GM18499 (cell line): ENCODE measurements around the gene ZNF213.
"Not testable (repeated sequence)": the region's sequence is repeated elsewhere in the genome, so short reads cannot be mapped to it uniquely, and the experiment has no call there.

Experiments used
- ATAC-seq: cut with Tn5 transposase; IDR thresholded peaks from one replicate; pipeline ENCODE4 v1.9.1; 2021; ENCODE audit warnings: moderate number of reproducible peaks; ENCODE audit not compliant: insufficient read depth, unreplicated experiment

ZNF213 gene

DNA sequence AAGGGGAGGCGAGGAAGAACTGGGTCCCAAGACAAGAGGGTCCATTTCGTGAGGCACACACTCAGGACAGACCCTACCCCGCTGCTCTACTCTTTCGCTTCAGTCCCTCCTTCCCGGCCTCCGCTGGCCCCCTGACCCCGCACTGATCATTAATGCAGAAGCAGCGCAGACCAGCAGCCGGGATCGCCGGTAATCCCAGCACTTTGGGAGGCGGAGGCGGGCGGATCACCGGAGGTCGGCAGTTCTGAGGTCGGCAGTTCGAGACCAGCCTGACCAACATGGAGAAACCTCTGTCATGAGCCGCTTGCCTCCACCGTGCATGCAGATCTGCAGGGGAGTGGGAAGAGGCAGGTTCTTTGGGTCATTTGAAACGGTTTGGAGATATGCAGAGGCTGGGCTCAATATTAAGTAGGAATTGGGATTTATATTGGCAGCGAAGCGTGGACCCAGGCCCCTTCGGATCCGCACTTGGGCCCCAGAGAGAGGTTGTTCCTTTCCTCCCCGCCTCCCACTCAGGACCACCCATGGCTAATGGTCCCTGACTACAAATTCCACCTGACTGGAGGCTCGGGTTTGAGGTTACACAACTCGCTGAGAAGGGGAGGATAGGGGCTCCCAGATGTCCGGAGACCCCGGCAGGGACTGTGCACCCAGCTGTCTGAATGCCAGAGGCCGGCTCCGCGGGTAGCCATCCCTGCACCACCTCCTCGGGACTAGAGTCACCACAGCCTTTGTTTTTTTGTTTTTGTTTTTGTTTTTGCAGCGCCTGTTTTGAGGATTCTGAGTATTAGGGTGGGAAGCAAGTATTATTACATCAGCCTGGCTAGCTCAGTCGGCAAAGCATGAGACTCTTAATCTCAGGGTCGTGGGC lies 29.5 kb downstream of the ZNF213 start:
- no peak for ATAC-seq

- no peak for ATAC-seq
Measured at GRCh38 chr16:3165111-3165822, 30.4 kb downstream of the ZNF213 start.

GRCh38 chr16:3166505-3166886 lies 31.7 kb downstream of the ZNF213 start:
- ATAC-seq, result no peak

- ATAC-seq, result not testable (repeated sequence)
Measured at GRCh38 chr16:3168729-3169128, 33.9 kb downstream of the ZNF213 start.

- ATAC-seq, result no peak
Measured at GRCh38 chr16:3170440-3171180, 35.8 kb downstream of the ZNF213 start.

- ATAC-seq, result no peak
Measured at GRCh38 chr16:3171181-3171854, 36.5 kb downstream of the ZNF213 start.

GRCh38 chr16:3171855-3172593 lies 37.2 kb downstream of the ZNF213 start:
- no peak for ATAC-seq

- no peak for ATAC-seq
Measured at GRCh38 chr16:3173892-3174617, 39.2 kb downstream of the ZNF213 start.

DNA sequence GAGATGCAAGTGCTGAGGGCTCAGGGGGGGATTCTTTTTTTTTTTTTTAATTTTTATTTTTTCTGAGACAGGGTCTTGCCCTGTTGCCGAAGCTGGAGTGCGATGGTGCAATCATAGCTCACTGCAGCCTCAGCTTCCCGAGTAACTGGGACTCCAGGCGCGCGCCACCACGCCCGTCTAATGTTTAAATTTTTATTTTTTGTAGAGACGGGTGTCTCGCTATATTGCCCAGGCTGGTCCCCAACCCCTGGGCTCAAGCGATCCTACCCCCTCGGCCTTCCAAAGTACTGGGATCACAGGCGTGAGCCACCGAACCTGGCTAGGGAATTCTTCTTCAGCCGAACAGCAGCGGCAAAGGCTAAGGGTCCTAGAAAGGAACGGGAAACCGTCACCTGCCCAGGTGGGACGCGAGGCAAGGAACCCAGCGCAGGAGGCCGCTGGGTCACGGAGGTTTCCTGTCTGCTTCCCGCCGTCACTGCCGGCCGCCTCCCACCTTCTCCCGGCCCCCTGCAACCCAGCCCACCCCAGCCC lies 39.9 kb downstream of the ZNF213 start:
- no peak for ATAC-seq

DNA sequence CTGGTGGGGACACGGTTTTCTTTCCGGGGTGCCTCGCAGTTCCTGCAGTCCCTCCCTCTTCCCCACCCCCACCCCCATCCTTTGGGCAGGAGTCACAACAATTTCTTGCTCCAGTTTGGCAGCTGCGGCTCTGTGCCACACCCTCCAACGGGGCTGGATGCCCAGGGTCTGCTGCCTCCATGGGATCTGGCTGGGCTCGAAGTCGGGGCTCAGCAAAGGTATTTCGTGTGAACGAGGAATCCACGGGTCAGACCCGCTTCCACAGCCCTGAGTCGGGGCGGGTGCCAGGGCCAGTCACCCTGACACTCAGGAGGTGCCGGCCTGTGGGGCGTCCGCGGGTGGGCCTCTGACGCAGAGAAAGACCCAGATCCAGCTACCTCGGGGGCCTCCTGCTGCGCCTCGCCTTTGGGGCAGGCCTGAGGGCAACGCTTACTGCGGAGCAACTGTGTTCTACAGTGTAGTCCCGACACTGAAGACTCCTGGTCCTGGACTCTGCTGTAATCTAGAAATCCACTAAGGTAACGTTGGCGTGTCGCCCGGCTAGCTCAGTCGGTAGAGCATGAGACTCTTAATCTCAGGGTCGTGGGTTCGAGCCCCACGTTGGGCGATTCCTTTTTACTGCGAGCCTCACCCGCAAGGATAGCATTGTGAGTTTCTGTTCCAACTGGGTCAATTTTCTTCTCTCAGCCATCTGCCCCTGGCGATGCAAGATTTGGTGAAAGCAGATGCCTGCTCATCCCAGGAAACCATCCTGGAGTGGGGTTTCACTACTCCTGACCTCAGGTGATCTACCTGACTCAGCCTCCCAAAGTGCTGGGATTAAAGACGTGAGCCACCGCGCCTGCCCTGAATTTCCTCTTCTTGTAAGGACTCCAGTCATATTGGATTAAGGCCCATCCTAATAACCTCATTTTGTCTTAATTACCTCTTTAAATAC lies 40.6 kb downstream of the ZNF213 start:
- no peak for ATAC-seq

DNA sequence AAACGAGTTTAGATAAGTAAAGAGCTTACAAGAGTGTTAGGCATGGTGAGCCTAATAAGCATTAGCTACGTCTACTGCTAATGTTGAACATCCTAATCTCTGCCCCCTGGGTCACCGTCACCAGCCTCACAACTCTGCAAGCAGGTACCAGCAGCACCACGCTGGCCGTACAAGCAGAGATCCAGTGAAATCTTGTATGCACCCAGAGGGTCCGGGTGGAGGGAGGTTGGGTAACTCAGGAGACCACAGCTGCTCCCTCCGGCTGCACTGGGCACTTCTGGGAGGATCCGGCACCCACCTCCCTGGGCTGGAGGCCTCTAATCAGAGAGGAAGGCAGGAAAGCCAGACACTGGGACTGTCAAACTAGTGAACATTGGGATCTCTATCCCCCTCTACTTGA lies 44.8 kb downstream of the ZNF213 start:
- no peak for ATAC-seq

DNA sequence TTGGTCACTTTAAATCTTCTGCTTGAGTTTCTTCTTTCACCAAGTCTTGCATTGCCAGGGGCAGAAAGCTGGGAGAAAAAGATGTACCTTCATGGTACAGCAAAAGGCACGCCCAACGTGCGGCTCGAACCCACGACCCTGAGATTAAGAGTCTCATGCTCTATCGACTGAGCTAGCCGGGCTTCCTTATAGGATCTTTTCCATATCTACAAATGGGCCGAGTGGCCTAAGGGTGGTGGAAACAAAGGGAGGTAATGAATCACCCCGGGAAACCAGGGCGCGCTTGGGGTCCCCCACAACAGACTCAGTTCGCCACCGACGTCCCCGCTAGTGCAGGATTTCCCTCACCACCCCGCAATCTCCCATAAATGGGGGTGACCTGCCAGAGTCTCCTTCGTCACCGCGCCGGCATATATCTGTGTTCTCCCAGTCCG lies 45.6 kb downstream of the ZNF213 start:
- ATAC-seq, result no peak

GRCh38 chr16:3182293-3182607 lies 47.4 kb downstream of the ZNF213 start:
- ATAC-seq, result not testable (repeated sequence)

DNA sequence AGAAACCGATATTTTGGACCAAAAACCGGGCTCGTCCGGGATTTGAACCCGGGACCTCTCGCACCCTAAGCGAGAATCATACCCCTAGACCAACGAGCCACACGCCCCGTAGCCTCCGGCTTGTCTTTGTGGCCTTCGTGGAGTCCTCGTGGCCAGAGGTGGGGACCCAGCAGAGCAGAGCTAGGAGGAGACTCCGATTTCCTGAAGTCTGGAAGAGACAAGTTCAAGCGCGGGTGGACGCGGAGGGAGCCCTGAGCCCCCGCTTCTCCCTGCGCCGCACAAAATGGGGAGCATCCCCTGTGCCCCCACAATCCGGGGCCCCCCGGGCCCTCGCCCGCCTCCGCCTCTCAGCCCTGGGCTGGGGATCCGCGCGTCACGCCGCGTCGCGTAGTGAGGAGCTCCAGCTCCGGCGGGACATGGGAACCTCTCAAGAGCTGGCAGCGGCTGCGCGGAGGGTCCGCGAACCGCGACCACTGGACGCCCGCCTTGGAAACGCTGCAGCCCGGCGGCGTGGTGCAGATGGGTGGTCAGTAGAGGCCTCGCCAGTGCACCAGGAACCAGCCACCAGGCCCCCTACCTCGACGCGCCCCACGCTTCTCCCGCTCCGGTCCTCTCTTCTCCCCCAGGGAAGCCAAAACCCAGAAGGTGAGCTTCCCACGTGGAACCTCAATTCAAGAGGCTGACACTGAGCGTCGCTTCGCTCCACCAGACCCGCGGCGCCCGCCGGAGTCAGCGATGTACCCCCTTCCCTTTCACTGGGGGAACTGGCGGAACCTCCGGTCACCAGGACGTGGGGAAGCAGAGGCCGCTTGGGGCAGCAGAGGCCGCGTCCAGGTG lies 48.0 kb downstream of the ZNF213 start:
- ATAC-seq, result no peak

GRCh38 chr16:3183445-3184139 lies 48.8 kb downstream of the ZNF213 start:
- ATAC-seq, result no peak

DNA sequence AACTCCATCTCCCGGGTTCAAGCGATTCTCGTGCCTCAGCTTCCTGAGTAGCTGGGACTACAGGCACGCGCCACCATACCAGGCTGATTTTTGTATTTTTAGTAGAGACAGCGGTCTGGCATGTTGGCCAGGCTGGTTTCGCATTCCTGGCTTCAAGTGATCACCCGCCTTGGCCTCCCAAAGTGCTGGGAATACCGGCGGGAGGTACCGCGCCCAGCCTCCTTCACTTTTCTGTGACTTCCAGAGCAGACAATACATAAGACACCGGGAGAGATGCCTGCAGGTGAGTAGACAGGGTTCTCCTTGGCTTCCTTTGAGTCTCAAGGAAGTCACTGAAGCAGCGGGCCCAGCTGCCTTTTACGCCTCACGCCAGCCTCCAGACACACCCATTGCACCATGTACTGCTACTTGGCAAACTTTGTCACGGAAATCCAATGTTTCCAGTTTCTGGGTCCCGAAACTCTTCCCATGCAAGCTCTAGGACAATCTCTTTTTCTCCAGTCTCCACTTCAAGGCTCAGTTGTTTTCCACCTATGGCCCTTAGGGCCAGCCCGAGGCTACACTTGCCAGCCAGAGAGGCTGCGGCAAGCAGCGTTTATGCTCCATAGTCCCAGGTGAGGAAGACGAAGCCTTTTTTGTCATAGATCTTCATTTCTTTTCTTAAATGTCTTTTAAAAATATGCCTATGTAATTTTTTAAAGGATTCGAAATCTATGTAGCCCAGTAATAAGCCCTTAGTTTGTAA lies 52.3 kb downstream of the ZNF213 start:
- no peak for ATAC-seq
